C4-2B (cell line): ENCODE measurements around the gene TSSK2.

Experiments used
- H3K27ac ChIP-seq: fragments of 450-650 bp; 2 replicates; pipeline ENCODE4 v1.5.1; 2017
- ZFX ChIP-seq: fragments of 450-650 bp; IDR thresholded peaks from 2 replicates; pipeline ENCODE4 v1.6.1; 2017
- TF ChIP-seq, protein P1 (sequence below): fragments of 450-650 bp; conservative IDR thresholded peaks from 2 replicates; pipeline ENCODE4 v1.5.1; 2017; ENCODE audit warnings: mild to moderate bottlenecking

The TSSK2 gene

DNA sequence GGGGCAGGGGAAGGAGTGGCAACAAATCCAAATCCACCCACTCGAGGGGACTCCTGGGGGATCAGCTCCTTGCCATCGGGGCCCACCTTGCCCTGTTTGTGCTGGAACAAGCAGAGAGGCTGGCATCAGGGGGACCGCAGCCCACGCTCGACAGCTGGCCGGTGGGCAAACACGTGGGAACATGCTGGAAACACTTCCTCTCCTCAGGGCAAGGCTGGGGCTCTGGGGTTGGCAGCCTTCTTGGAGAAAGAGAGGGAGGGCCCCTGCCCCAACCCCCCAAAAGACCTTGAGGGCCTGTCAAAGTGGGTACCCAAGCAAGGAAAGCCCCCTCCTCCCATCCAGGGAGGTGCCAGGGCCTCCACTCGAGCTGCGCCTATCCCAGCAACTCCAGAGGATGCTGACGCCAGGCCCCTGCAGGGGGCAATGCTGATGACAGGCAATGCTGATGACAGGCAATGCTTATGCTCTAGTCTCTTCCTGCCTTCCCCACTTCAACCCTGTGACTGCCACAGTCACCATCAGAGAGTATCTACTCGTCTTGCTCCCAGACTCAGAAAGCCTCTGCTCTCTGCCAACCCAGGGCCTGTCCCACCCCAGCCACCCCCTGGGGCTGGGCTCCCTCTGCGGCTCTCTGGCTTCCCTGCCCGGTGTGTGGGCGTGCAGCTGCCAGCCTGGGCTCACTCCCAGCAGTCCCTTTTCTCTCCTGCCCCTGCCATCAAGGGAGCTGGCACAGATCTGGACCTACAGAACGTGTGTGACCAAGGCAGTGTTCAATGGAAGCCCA lies 7.3 kb downstream of the TSSK2 start:
- TF ChIP-seq, protein P1, sequence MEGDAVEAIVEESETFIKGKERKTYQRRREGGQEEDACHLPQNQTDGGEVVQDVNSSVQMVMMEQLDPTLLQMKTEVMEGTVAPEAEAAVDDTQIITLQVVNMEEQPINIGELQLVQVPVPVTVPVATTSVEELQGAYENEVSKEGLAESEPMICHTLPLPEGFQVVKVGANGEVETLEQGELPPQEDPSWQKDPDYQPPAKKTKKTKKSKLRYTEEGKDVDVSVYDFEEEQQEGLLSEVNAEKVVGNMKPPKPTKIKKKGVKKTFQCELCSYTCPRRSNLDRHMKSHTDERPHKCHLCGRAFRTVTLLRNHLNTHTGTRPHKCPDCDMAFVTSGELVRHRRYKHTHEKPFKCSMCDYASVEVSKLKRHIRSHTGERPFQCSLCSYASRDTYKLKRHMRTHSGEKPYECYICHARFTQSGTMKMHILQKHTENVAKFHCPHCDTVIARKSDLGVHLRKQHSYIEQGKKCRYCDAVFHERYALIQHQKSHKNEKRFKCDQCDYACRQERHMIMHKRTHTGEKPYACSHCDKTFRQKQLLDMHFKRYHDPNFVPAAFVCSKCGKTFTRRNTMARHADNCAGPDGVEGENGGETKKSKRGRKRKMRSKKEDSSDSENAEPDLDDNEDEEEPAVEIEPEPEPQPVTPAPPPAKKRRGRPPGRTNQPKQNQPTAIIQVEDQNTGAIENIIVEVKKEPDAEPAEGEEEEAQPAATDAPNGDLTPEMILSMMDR = no peak
- TF ChIP-seq ZFX = no peak
- H3K27ac ChIP-seq = no peak overlapping the region

DNA sequence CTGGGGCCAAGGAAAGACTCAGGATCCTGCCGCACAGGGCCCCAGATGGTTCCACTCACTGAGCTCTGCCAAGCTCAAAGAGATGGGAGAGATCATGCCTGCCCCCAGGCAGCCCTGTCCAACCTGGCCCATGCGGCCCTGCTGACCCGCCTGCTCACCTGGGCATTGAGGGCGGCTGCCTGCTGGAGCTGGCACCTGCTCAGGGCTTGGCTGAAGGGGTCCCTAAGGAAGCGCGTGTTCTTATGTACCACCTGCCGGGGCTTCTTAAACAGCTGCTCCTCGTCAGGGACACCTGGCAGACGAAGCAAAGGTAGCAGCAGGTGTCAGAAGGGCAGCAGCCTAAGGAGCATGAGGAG lies 7.9 kb downstream of the TSSK2 start:
- TF ChIP-seq ZFX = no peak
- TF ChIP-seq, protein P1 = no peak
- H3K27ac ChIP-seq = no peak overlapping the region

DNA sequence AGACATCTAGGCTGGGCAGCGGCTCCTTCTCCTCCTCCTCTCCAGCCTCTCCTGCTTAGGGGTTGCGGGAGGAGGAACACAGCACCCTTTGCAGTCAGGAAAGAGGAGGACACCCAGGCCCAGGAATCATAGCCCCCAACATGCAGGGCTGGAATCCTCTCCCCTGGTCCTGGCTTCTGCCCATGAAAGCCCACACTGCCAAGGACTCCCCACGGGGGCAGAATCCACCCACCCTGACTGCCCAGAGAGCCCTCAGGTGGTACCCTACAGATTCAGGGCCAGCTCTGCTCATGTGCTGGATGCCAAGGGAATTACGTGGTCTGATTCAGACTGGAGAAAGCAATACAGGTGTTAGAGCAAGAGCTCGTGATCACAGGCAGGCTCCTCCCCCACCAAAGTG lies 8.9 kb downstream of the TSSK2 start:
- no peak overlapping the region for H3K27ac ChIP-seq
- TF ChIP-seq, protein P1 = no peak
- no peak for TF ChIP-seq ZFX

DNA sequence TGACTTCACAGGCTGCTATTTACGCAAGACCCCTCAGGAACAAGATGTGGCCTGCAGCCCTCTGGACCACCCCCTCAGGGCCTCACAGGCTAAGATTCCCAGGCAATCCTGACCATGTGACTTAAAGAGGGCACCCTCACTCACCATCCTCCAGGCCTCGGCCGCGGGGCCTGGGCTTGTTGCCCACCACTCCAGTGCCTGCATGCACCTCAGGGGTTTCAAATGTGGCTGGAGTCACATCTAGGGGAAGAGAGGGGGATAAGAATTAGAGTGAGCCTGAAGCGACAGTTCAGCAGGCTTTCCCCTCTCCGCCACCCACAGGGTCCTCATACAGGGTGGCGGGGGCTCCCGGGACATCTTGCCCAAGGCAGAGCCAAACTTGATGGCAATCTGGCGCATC lies 11.3 kb downstream of the TSSK2 start:
- TF ChIP-seq, protein P1 = no peak
- no peak for TF ChIP-seq ZFX
- no peak overlapping the region for H3K27ac ChIP-seq

DNA sequence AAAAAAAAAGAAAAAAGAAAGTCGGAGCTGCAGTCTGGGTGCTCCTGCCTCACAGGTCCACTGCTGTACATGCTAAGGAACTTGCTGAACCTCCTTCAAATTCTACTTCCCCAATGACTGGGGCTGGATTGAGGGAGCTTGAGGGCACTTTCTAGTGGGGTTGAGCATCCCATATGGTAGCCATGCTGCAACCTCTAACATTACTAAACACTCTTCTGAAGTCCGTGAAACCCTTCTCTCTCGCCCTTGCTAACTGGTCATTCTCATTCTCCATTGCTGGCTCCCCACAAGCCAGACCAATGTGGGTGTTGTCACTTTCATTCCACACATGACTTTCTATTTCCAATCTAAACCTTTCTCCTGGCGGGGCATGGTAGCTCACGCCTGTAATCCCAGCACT lies 12.1 kb downstream of the TSSK2 start:
- TF ChIP-seq, protein P1 = no peak
- no peak for TF ChIP-seq ZFX
- peak overlapping the region; percentile 68 for H3K27ac ChIP-seq

DNA sequence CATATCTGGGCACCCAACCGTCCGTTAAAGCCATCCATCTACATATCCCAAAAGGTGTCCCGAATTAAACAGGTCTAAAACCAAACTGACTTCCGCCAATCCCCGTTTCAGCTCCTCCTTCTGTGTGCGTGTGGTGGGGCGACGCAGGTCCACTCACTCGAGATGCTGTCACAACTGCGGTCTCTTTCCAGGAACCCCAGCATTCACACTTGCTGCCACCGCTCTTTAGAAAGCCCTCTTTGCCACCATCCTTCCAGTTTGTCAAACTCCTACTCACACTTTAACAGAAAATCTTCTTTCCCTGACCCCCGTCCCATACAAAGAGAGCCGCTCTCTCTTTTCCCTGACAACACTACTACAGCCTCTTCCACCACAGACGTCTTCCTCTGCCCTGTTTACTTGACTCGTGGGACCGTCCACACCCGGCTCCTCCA lies 12.9 kb downstream of the TSSK2 start:
- no peak for TF ChIP-seq ZFX
- TF ChIP-seq, protein P1 = no peak
- peak overlapping the region; percentile 68 for H3K27ac ChIP-seq

DNA sequence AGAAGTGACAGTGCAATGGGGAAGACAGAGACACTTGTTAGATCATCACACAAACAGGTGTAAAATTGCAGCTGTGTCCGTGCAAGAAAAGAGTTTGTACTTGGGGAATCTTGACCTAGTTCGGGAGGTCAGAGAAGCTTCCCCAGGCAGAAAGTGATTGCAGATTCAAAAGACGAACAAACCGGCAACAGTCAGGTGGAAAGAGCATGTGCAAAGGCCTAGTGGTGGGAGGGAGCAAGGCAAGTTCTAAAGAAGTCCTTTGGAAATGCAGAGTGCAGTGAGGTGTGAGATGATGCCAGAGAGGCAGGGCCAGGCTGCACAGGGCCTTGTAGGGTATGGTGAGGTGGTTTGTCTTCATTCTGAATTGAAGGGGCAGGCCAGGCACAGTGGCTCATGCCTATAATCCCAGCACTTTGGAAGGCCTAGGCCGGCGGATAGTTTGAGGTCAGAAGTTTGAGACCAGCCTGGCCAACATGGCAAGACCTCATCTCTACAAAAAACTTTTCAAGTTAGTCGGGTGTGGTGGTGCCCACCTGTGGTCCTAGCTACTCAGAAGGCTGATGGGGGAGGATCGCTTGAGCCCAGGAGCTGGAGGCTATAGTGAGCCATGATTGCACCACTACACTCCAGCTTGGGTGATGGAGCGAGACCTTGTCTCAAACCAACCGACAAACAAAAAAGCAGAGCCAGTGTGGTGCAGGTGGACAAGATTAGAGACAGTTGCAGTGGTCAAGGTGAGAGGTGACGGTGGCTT lies 15.3 kb downstream of the TSSK2 start:
- peak; percentile 24; the same call in 1 of the 2 replicates for TF ChIP-seq ZFX
- TF ChIP-seq, protein P1 = no peak
- no peak overlapping the region for H3K27ac ChIP-seq
